GM19328 (cell line): Measurements from ENCODE around the gene FBXL17.

ENCODE experiments used
- ATAC-seq: cut with Tn5 transposase; IDR thresholded peaks from one replicate; pipeline ENCODE4 v1.9.1; 2021; ENCODE audit warnings: mild to moderate bottlenecking, moderate library complexity; ENCODE audit not compliant: unreplicated experiment

The FBXL17 gene

DNA sequence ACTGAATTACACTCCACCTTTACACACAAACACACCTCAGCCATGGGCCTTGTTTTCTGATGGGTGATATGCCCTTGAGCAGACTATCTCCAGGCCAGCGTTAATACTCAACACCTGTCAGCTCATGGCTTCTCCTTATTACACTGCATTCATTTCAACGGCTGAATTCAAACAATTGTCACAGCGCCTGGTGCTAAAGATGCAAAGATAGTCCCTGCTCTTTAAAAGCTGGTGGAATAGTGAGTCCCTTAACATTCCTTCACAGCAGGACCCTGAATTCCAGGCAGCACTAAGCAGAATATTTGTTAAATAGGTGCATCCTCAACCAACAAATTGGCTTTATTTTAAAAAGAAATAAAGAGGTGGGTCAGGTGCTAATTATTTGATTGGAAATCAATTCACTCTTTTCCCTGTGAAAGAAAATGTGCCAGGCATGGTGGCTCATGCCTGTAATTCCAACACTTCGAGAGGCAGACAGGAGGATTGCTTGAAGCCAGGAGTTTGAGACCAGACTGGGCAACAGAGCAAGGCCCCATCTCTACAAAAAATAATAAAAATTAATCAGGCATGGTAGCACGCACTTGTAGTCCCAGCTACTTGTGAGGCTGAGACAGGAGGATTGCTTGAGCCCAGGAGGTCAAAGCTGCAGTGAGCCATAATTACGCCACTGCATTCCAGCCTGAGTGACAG is 555.4 kb downstream of the FBXL17 start:
- ATAC-seq, result no peak

DNA sequence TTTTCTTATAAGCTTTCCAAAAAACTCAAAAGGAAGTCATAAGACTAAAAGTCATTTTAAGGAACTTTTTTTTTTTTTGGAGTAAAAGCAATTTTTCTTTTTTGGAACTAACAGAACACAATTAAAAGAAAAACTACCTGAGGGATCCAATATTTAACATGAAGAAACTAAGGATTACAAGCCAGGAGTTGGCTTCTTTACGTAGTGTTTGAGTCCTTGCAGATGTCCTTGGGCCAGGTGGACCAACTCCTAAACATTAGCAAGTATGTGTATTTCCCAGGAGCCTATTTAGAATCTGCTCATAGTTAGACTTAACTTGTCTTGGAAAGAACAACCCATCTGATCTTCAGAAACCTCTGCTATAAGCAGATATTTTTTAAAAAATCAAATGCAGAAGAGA is 557.1 kb downstream of the FBXL17 start:
- ATAC-seq, result no peak

- ATAC-seq, result no peak
These were observed 560.6 kb downstream of the FBXL17 start for GRCh38 chr5:107821288-107821687.

GRCh38 chr5:107820429-107820828 is 561.5 kb downstream of the FBXL17 start:
- no peak for ATAC-seq

DNA sequence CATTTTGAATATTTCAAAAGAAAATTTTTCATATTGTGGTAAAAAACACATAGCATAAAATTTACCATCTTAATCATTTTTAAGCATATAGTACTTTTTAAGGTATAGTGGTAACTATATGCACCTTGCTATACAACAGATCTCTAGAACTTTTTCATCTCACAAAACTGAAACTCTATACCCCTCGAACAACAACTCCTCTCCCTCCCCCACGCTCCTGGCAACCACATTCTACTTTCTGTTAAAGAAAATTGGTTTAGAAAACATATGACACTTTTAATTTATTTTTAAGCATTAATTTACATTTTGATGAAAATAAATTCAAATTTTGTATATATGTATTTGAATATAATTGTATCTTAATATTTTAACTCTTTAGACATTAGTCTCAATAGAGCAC is 563.9 kb downstream of the FBXL17 start:
- ATAC-seq, result no peak

DNA sequence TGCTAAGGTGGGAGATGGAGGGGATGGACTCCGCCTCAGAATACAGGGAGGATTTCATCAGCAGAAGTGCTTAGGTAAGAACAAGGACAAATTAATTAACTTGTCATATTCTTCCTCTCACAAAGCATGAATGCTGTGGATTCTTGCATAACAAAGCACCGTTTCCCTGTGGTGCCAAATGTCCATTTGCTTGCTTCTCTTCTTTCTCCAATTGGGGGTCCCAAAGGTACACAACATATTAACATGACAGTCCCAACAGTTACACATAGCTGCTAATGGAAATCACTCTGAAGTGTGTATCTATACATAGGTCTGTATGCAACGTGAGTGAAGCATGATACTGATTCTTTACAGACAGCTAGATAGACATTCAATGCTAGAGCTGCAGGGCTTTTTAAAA is 564.5 kb downstream of the FBXL17 start:
- no peak for ATAC-seq

- ATAC-seq, result no peak
These were observed 566.8 kb downstream of the FBXL17 start for GRCh38 chr5:107815109-107815508.

- no peak for ATAC-seq
These were observed 567.6 kb downstream of the FBXL17 start for GRCh38 chr5:107814183-107814827.

GRCh38 chr5:107813559-107813958 is 568.3 kb downstream of the FBXL17 start:
- ATAC-seq, result peak; percentile 78

GRCh38 chr5:107812570-107813141 is 569.2 kb downstream of the FBXL17 start:
- ATAC-seq, result peak; percentile 65

- ATAC-seq, result no peak
These were observed 572.5 kb downstream of the FBXL17 start for GRCh38 chr5:107809201-107810034.
